HFFc6 (cell line): ENCODE data around the gene ATP2A2. TPM values are rescaled to one million over a fixed set of nuclear protein-coding genes. Genes with fewer than 3 reads are reported as not detected.
"Not testable (repeated sequence)": the region's sequence is repeated elsewhere in the genome, so short reads cannot be mapped to it uniquely, and the experiment has no call there.

Source experiments
- DNase-seq: peaks from one replicate; pipeline ENCODE4 v3.0.0-alpha.2; 2018
- H3K27ac Mint-ChIP-seq: 2 replicates; pipeline ENCODE4 v1.8.0; 2020; ENCODE audit warnings: mild to moderate bottlenecking, mixed read lengths
- H3K27me3 Mint-ChIP-seq: 2 replicates; pipeline ENCODE4 v1.8.0; 2021; ENCODE audit warnings: mild to moderate bottlenecking, moderate library complexity, mixed read lengths; ENCODE audit not compliant: insufficient read depth
- H3K36me3 Mint-ChIP-seq: 2 replicates; pipeline ENCODE4 v1.8.0; 2021; ENCODE audit warnings: low read depth, mixed read lengths
- H3K4me1 Mint-ChIP-seq: 2 replicates; pipeline ENCODE4 v1.8.0; 2020; ENCODE audit warnings: low read depth, mixed read lengths
- H3K4me3 Mint-ChIP-seq: 2 replicates; pipeline ENCODE4 v1.8.0; 2020; ENCODE audit warnings: mild to moderate bottlenecking, moderate library complexity, mixed read lengths
- H3K9me3 Mint-ChIP-seq: 2 replicates; pipeline ENCODE4 v1.8.0; 2020; ENCODE audit warnings: mild to moderate bottlenecking, mixed read lengths
- CTCF ChIP-seq: fragments of 200-600 bp; sonication (generic); IDR thresholded peaks from 2 replicates; pipeline ENCODE4 v1.5.0; 2021; ENCODE audit warnings: antibody characterized with exemption, mild to moderate bottlenecking
- total RNA-seq, 6 experiments: library from RNA; stranded (reverse); fragmentation: NEBNext Ultra II Directional; extraction: Animal tissue kit (Norgen Biotek cat#: 25700); gene quantifications; 2 replicates in 1 of 6; 3 replicates in 5 of 6; pipeline ENCODE4 v1.2.3, GENCODE V29; 2021

The ATP2A2 gene
- total RNA-seq, 6 experiments from 2014 or later, result 254 to 286 (median 267) TPM

DNA sequence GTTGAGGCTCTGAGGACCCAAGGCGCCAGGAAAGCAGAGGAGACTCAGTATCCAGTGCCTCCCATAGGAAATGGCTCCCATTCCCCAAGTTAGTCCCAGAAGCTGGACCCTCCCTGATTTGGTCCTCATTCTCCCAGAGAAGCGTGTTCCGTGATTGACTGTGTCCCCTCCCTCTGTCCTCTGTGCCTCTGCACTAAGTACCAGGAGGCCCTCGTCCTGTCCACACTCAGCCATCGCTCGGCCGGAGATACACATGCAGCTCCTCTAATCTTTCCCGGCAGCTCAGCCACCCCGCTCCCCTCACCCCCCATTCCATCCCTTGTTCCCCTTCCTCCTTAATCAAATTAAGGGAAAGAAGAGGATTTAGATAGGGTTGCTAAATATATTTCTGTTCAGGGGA, 28.3 kb upstream of the ATP2A2 start:
- TF ChIP-seq CTCF, result no peak
- Mint-ChIP-seq H3K4me1 (peaks cover 25% of the 10 kb centered on the region), H3K27me3 (peaks cover 3% of the 10 kb centered on the region), H3K4me3 (peak overlapping the region; percentile 80), H3K36me3 (no peaks in the 10 kb centered on the region), H3K27ac (peak overlapping the region; percentile 71), H3K9me3 (no peaks in the 10 kb centered on the region)
- DNase-seq, result no peak

DNA sequence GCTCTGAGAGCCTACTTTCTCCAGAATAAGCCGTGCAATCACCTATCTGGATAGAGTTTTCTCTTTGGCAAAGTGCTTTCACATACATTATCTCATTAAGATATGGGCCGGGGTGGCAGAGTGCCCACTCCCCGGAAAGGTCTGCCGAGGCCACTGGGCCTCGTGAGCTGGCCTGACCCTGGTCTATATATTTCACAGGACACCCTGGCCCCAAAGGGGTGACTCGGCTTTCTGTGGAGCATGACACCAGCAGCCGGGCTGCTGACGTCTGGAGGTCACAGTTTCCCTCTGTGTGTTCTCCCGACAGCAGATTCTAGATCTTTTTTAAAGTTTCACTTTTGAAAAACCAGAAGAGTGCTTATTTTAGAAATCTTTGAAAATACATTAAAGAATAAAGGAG, 27.9 kb upstream of the ATP2A2 start:
- no peak for TF ChIP-seq CTCF
- Mint-ChIP-seq H3K4me1 (peaks cover 21% of the 10 kb centered on the region), H3K27ac (peak overlapping the region; percentile 71), H3K36me3 (no peaks in the 10 kb centered on the region), H3K27me3 (peaks cover 3% of the 10 kb centered on the region; the same call in 1 of the 2 replicates), H3K4me3 (peak overlapping the region; percentile 80), H3K9me3 (no peaks in the 10 kb centered on the region)
- DNase-seq, result no peak

- H3K4me1 Mint-ChIP-seq, result peaks cover 11% of the 10 kb centered on the region
- no peaks in the 10 kb centered on the region for H3K9me3 Mint-ChIP-seq
Observed at GRCh38 chr12:110254971-110255540, 26.0 kb upstream of the ATP2A2 start.

DNA sequence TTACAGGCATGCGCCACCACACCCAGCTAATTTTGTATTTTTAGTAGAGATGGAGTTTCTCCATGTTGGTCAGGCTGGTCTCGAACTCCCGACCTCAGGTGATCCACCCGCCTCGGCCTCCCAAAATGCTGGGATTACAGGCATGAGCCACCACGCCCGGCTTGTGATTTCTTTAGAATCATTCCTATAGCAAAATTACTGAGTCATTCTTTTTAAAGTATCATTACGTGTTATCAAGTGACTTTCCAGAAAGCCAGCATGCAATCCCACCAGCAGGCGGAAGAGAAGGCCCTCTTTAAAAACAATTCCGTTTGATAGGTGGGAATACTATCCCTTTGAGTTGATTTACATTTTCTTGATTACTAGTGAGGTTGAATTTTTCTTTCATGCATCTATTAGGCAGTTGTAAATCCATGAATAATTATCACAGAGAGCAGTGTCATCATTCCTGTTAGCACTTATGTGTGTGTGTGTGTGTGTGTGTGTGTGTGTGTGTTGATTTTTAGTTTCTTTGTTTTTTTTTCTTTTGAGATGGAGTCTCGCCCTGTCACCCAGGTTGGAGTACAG, 25.1 kb upstream of the ATP2A2 start:
- not testable (repeated sequence) for H3K36me3 Mint-ChIP-seq, H3K27ac Mint-ChIP-seq, H3K9me3 Mint-ChIP-seq, DNase-seq, H3K4me3 Mint-ChIP-seq, H3K27me3 Mint-ChIP-seq
- H3K4me1 Mint-ChIP-seq, result peaks cover 11% of the 10 kb centered on the region

More at GRCh38 chr12:110254971-110255540, 26.0 kb upstream of the ATP2A2 start:
- Mint-ChIP-seq H3K36me3 (no peaks in the 10 kb centered on the region), H3K4me3 (no peak overlapping the region), H3K27ac (no peak overlapping the region), H3K27me3 (peaks cover 1% of the 10 kb centered on the region; the same call in 1 of the 2 replicates)
- no peak for DNase-seq
- TF ChIP-seq CTCF, result no peak

DNA sequence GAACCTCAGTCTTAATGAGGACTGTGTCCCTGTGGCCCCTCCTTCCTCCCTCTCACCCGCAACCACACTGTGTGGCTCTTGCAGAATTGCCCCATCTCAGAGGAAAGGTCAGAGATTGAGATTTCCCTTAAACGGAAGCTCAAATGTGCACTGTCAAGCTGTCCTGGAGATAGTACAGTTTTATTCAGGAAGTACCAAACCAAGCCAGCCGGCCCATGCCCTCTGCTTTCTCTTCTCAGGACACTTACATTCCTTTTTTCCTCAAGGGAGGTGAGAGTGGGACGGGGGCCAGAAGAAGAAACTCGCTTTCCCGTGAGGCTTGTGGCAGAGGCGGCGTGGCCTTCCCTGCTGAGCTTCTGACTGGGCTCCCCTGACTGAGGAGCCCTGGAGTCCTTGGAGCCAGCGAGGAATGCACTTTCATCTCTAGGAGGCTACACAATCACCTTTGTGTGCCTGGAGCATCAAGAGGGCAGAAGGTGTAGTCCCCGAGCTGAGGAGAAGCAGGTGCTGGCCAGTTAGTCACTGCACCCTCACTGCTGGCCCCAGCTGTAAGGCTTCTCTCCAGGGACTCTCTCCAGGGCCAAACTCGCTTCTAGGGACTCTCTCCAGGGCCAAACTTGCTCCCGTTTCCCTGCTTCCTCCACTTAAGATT, 24.1 kb upstream of the ATP2A2 start:
- H3K27ac Mint-ChIP-seq, result no peak overlapping the region
- H3K4me3 Mint-ChIP-seq, result no peak overlapping the region
- DNase-seq, result no peak

More for the DNA sequence above, 24.1 kb upstream of the ATP2A2 start:
- Mint-ChIP-seq H3K4me1 (peaks cover 11% of the 10 kb centered on the region), H3K9me3 (no peaks in the 10 kb centered on the region), H3K36me3 (no peaks in the 10 kb centered on the region), H3K27me3 (peaks cover 1% of the 10 kb centered on the region; the same call in 1 of the 2 replicates)
- TF ChIP-seq CTCF, result no peak
